ENCODE data around the gene DDX41. TPM values are rescaled to one million over a fixed set of nuclear protein-coding genes. Genes with fewer than 3 reads are reported as not detected.

DDX41 gene
- total RNA-seq, 2 experiments from 2014 or later = 169 to 224 TPM

DNA sequence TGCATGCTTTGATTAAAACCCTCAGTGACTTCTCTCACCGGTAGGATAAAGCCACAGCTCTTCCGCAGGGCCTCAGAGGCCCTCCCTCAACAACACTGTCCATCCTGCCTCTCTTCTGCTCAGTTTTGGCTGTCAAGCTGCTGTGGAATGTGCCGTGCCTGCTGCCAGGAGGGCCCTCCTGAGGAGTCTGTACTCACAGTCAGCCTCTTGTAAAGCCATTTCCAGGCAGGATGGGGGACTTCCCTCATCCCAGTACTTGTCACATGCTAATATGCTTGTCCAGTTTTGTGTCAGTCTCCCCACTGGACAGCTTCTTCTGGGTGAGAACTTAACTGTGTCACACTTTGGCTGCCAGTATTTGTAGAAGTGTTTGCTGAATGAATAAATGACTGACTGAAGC is 13.9 kb upstream of the DDX41 start:
- DNase-seq (ENCODE audit: low spot score) = no peak
- Histone ChIP-seq H3K79me2 (ENCODE audit: insufficient read depth, low read depth, low read length) (no peaks in the 10 kb centered on the region), H3K9me2 (ENCODE audit: insufficient read depth, low read length) (no peaks in the 10 kb centered on the region), H3K36me3 (ENCODE audit: insufficient read depth, low read length) (peaks cover 79% of the 10 kb centered on the region; the same call in 1 of the 2 replicates), H2AFZ (ENCODE audit: low read length) (no peak overlapping the region), H3K4me3 (ENCODE audit: low read depth, low read length, poor library complexity, severe bottlenecking) (no peak overlapping the region), H3K27ac (ENCODE audit: low read depth, low read length, poor library complexity, severe bottlenecking) (no peak overlapping the region), H3K9me3 (ENCODE audit: low read length) (no peaks in the 10 kb centered on the region), H4K20me1 (ENCODE audit: insufficient read depth, low read length) (no peaks in the 10 kb centered on the region), H3K4me1 (ENCODE audit: insufficient read depth, low read length, poor library complexity, severe bottlenecking) (no peaks in the 10 kb centered on the region), H3K4me2 (ENCODE audit: low read length) (no peak overlapping the region)
- CTCF ChIA-PET (ENCODE audit: unreplicated experiment) = no interaction called here
- POLR2A ChIA-PET = no interaction called here
- no peak for TF ChIP-seq EZH2phosphoT487 (IDR thresholded peaks at IDR 0.05; ENCODE audit: borderline replicate concordance, low read depth, low read length)
- TF ChIP-seq, protein P1, sequence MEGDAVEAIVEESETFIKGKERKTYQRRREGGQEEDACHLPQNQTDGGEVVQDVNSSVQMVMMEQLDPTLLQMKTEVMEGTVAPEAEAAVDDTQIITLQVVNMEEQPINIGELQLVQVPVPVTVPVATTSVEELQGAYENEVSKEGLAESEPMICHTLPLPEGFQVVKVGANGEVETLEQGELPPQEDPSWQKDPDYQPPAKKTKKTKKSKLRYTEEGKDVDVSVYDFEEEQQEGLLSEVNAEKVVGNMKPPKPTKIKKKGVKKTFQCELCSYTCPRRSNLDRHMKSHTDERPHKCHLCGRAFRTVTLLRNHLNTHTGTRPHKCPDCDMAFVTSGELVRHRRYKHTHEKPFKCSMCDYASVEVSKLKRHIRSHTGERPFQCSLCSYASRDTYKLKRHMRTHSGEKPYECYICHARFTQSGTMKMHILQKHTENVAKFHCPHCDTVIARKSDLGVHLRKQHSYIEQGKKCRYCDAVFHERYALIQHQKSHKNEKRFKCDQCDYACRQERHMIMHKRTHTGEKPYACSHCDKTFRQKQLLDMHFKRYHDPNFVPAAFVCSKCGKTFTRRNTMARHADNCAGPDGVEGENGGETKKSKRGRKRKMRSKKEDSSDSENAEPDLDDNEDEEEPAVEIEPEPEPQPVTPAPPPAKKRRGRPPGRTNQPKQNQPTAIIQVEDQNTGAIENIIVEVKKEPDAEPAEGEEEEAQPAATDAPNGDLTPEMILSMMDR (conservative IDR thresholded peaks at IDR 0.05; ENCODE audit: low read length) = no peak
- intact Hi-C loops (cut with micrococcal nuclease; ENCODE audit: unreplicated experiment) = no loop called here
- no TSS peak for BruUV-seq (replicated peaks)

GRCh38 chr5:177529247-177530203 is 12.8 kb upstream of the DDX41 start:
- POLR2A ChIA-PET = interaction anchor here (0.6 kb wide), 1 partner anchor 99 kb away, joined by 3 read pairs; no protein-coding TSS in a partner anchor
- TF ChIP-seq, protein P1 (conservative IDR thresholded peaks at IDR 0.05; ENCODE audit: low read length) = no peak
- TF ChIP-seq EZH2phosphoT487 (IDR thresholded peaks at IDR 0.05; ENCODE audit: borderline replicate concordance, low read depth, low read length) = no peak
- H3K27ac ChIP-seq (ENCODE audit: low read depth, low read length, poor library complexity, severe bottlenecking) = no peak overlapping the region
- H2AFZ ChIP-seq (ENCODE audit: low read length) = no peak overlapping the region
- H3K4me2 ChIP-seq (ENCODE audit: low read length) = no peak overlapping the region
- H3K36me3 ChIP-seq (ENCODE audit: insufficient read depth, low read length) = peaks cover 79% of the 10 kb centered on the region
- no peaks in the 10 kb centered on the region for H4K20me1 ChIP-seq (ENCODE audit: insufficient read depth, low read length)
- intact Hi-C loops (cut with micrococcal nuclease; ENCODE audit: unreplicated experiment) = no loop called here
- no peaks in the 10 kb centered on the region for H3K4me1 ChIP-seq (ENCODE audit: insufficient read depth, low read length, poor library complexity, severe bottlenecking)
- CTCF ChIA-PET (ENCODE audit: unreplicated experiment) = interaction anchor here (0.6 to 0.9 kb wide), 2 partner anchors 16 to 40 kb away, joined by 3 read pairs; no protein-coding TSS in a partner anchor
- no peak overlapping the region for H3K4me3 ChIP-seq (ENCODE audit: low read depth, low read length, poor library complexity, severe bottlenecking)
- BruUV-seq (replicated peaks) = no TSS peak
- no peak for DNase-seq (ENCODE audit: low spot score)
- H3K9me2 ChIP-seq (ENCODE audit: insufficient read depth, low read length) = no peaks in the 10 kb centered on the region
- H3K9me3 ChIP-seq (ENCODE audit: low read length) = no peaks in the 10 kb centered on the region
- no peaks in the 10 kb centered on the region for H3K79me2 ChIP-seq (ENCODE audit: insufficient read depth, low read depth, low read length)

DNA sequence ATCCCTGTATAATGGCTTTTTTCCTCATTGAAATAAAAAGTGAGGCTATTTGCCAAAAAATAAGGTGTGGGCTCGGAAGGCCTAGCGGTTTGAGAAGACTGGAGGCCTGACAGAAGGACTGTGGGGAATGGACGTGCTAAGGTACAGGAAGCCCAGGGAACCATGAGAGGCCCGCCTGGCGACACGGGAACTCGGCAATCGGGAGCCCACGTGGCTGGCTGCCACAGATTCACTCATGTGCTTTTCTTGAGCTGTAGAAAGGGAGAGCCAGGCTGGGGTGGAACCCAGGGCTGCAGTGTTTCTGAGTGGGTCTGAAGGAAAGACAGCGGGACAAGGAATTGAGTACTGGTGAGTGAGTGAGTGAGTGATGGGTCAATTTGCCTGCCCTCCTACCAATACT is 11.9 kb upstream of the DDX41 start:
- Histone ChIP-seq H3K27ac (ENCODE audit: low read depth, low read length, poor library complexity, severe bottlenecking) (no peak overlapping the region), H2AFZ (ENCODE audit: low read length) (no peak overlapping the region), H3K36me3 (ENCODE audit: insufficient read depth, low read length) (peaks cover 82% of the 10 kb centered on the region), H3K4me1 (ENCODE audit: insufficient read depth, low read length, poor library complexity, severe bottlenecking) (no peaks in the 10 kb centered on the region), H4K20me1 (ENCODE audit: insufficient read depth, low read length) (no peaks in the 10 kb centered on the region), H3K79me2 (ENCODE audit: insufficient read depth, low read depth, low read length) (no peaks in the 10 kb centered on the region), H3K4me3 (ENCODE audit: low read depth, low read length, poor library complexity, severe bottlenecking) (no peak overlapping the region), H3K9me3 (ENCODE audit: low read length) (no peaks in the 10 kb centered on the region), H3K9me2 (ENCODE audit: insufficient read depth, low read length) (no peaks in the 10 kb centered on the region), H3K4me2 (ENCODE audit: low read length) (no peak overlapping the region)
- POLR2A ChIA-PET = interaction anchor here (0.6 kb wide), 1 partner anchor 99 kb away, joined by 3 read pairs; no protein-coding TSS in a partner anchor
- intact Hi-C loops (cut with micrococcal nuclease; ENCODE audit: unreplicated experiment) = no loop called here
- BruUV-seq (replicated peaks) = no TSS peak
- DNase-seq (ENCODE audit: low spot score) = no peak
- CTCF ChIA-PET (ENCODE audit: unreplicated experiment) = no interaction called here
- TF ChIP-seq, protein P1 (conservative IDR thresholded peaks at IDR 0.05; ENCODE audit: low read length) = no peak
- no peak for TF ChIP-seq EZH2phosphoT487 (IDR thresholded peaks at IDR 0.05; ENCODE audit: borderline replicate concordance, low read depth, low read length)
